22Rv1 (cell line): Measurements from ENCODE around the gene LDLRAD2.

ENCODE experiments used
- H3K27ac ChIP-seq: fragments of 450-650 bp; 2 replicates; pipeline ENCODE4 v1.5.1; 2017
- ZFX ChIP-seq: fragments of 450-650 bp; IDR thresholded peaks from 2 replicates; pipeline ENCODE4 v1.6.1; 2017; ENCODE audit warnings: antibody characterized with exemption, borderline replicate concordance
- TF ChIP-seq, protein P1 (sequence below): fragments of 450-650 bp; IDR thresholded peaks from 2 replicates; pipeline ENCODE4 v1.5.1; 2017; ENCODE audit warnings: mild to moderate bottlenecking

LDLRAD2 gene

DNA sequence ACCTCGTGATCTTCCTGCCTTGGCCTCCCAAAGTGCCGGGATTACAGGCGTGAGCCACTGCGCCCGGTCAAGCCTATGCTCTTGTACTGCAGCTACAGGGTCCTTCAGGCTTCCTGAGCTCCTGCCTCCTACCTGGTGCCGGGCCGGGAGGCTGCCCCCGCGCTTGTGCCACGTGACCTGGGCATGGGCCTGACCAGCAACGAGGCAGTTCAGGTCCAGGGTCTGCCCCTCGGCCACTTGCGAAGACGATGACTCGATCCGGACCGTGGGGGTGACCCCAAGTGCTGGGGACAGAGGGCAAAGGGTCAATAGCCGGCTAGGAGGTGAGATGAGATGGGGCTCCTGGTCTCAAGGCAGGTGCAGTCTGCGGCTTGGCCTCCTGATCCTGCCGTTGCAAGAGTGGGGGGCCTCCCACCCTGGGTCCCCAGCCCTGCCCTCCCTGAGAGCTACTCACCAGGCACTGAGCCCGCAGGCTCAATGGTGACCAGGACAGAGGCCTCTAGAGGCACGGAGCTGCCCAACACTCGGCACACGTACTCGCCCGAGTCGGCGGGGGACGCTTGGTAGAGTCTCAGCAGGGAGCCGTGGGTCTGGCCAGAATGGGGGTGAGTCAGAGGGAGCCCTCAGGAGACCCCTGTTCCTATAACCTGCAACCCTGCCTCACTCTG, 38.0 kb downstream of the LDLRAD2 start:
- no peak for TF ChIP-seq ZFX
- TF ChIP-seq, protein P1, sequence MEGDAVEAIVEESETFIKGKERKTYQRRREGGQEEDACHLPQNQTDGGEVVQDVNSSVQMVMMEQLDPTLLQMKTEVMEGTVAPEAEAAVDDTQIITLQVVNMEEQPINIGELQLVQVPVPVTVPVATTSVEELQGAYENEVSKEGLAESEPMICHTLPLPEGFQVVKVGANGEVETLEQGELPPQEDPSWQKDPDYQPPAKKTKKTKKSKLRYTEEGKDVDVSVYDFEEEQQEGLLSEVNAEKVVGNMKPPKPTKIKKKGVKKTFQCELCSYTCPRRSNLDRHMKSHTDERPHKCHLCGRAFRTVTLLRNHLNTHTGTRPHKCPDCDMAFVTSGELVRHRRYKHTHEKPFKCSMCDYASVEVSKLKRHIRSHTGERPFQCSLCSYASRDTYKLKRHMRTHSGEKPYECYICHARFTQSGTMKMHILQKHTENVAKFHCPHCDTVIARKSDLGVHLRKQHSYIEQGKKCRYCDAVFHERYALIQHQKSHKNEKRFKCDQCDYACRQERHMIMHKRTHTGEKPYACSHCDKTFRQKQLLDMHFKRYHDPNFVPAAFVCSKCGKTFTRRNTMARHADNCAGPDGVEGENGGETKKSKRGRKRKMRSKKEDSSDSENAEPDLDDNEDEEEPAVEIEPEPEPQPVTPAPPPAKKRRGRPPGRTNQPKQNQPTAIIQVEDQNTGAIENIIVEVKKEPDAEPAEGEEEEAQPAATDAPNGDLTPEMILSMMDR = no peak
- H3K27ac ChIP-seq = no peak overlapping the region

DNA sequence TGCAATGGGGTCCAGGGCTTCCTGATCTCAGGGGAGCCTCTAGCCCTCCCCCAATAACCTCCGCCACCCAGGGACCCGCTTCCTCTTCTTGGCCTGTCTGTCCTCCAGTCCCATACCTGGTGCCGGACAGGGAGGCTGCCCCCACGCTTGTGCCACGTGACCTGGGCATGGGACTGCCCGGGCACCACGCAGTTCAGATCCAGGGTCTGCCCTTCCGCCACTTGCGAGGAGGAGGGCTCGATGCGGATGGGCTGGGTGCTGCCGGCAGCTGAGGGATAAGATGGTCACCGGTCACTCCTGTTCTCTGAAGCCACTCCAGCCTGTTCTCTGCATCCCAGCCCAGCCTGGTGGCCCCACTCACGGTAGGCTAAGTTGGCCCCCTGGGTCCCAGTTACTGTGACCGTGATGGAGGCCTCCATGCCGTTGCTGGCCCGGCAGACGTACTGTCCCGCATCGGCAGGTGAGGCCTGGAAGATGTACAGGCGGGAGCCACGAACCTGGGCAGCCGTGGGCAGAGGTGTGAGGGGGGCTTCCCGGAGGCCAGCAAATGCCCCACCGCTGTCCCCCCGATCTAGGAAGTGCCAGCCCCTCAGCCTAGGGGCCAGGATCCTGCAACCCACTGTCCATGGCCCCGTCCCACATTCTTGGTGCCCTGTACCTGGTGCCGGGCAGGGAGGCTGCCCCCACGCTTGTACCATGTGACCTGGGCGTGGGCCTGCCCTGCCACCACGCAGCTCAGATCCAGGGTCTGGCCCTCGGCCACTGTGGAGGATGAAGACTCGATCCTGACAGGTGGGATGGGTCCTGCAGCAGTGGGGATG, 39.6 kb downstream of the LDLRAD2 start:
- TF ChIP-seq, protein P1 = no peak
- no peak overlapping the region for H3K27ac ChIP-seq

DNA sequence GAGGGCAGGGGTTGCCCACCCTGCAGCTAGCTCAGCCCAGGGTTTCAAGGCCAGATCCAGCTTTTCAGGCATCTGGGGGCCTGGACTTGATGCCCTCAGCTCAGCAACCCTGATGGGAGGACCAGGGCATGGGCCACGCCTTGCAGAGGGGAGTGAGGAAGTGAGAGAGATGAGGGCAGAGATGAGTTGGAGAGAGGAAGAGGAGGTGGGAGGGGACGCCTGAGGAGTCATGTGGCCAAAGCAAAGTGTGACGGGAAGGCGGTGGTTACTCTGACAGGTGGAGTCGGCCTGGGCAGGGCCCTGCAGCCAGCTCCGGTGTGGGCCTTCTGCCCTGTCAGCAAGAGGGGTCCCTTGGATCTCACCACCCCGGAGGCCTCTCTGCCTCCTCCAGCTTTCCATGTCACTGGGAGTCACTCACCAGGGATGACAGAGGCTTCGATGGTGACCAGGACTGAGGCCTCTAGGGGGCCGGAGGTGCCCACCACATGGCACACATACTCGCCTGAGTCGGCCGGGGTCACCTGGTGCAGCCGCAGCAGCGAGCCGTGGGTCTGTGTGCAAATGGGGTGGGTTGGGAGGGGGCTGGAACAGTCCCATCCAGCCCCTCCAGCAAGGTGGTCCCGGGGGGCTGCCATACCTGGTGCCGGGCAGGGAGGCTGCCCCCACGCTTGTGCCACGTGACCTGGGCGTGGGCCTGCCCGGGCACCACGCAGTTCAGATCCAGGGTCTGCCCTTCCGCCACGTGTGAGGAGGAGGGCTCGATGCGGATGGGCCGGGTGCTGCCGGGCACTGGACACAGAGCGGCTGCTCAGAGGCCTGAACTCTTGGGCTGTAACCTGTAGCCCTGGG, 40.4 kb downstream of the LDLRAD2 start:
- H3K27ac ChIP-seq = no peak overlapping the region
- no peak for TF ChIP-seq ZFX
- TF ChIP-seq, protein P1 = no peak

DNA sequence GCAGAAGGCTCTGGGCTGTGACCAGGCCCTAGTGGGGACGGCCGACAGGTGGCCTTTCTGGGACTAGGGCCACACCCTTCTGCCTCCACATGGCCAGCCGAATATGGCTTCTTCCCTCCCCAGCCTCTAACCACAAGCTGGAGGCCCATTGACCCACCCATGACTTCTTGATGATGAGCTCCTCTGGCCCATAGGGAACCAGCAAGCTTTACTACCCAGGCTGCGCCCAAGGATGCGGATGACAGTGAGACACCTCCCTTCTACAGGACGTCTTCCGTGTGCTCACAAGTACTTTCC, 41.0 kb downstream of the LDLRAD2 start:
- H3K27ac ChIP-seq = no peak overlapping the region
- TF ChIP-seq, protein P1 = 0 out of 2 replicates have a peak, but pooled peaks have one; percentile 5
- no peak for TF ChIP-seq ZFX

DNA sequence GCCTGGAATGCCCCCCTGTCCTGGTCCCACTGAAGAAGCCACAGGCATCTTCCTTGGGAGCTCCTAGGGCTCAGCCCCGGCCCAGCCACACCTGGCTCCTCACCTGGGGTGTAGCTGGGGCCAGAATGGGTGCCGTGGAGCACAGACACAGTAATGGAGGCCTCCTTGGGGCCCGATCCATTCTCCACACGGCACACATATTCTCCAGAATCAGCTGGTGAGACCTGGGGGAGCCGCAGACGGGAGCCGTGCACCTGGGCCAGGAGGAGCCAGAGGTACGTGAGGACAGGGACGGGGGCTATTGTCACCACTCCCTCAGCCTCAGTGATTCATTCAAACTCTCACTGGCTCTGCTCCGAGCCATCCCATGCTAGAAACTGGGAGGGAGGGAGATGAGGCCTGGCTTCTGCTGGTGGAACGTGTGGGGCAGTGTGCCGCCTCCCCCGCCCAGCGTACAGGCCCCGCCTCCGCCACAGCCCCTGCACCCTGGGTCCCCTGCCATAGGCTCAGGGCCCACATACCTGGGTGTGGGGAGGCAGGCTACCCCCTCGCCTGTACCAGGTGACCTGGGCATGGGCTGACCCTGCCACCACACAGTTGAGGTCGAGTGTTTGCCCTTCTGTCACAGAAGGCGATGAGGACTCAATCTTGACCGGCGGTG, 42.2 kb downstream of the LDLRAD2 start:
- no peak for TF ChIP-seq ZFX
- TF ChIP-seq, protein P1 = no peak
- H3K27ac ChIP-seq = no peak overlapping the region

DNA sequence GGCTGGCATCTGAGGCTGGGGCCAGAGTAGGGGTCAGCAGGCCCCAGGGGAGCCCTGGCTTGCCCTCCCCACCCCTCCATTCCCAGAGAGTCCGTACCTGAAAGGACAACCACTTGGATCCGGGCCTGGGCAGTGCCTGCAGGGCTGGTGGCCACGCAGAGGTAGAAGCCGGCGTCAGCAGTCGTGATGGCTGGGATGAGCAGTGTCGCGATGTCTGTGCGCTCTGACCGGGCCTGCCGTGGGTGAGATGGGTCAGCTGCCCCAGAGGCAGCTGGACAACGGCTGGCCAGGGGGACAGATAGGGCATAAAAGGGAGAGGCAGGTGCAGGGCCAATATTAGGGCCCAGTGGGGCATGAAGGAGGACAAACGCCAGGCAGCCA, 42.7 kb downstream of the LDLRAD2 start:
- H3K27ac ChIP-seq = no peak overlapping the region
- TF ChIP-seq, protein P1 = no peak
- TF ChIP-seq ZFX = no peak
